Measurements from ENCODE around the gene CFLAR. TPM values are rescaled to one million over a fixed set of nuclear protein-coding genes. Genes with fewer than 3 reads are reported as not detected.
A peak's percentile ranks its signal among the peaks of the same experiment; 100 is the strongest.

CFLAR gene
- 100 to 1,000 TPM in 1 of 2 donors, 10 to 100 TPM in 1; 92.4 to 141 TPM for total RNA-seq

DNA sequence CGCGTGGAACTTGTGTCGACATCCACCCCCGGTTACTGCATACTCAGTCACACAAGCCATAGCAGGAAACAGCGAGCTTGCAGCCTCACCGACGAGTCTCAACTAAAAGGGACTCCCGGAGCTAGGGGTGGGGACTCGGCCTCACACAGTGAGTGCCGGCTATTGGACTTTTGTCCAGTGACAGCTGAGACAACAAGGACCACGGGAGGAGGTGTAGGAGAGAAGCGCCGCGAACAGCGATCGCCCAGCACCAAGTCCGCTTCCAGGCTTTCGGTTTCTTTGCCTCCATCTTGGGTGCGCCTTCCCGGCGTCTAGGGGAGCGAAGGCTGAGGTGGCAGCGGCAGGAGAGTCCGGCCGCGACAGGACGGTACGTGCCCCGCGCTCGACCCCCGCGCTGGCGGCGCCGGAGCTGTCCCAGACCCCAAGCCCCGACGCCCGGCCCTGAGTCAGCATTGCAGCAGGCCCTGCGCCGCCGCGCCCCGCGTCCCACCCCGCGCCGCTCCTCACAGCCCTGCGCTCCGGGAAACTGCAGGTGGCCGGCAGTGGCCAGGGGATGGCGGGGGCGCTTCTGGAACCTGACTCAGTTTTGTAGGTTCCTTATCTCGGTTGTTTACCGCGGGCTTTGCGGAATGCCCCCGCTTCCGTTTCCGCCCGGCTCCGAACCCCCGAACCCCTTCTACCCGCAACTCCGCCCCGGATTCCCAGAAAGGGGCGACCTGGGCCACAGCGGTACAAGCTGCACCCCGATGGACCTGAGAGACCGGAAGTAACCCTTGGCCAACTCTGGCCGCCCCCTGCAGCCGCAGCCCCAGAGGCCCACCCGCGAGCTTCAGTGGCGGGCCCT lies at the start of gene CFLAR:
CFLAR (plus strand) TSS at position 50 of the 844 bp plus-strand sequence. CDS start 13,702 bp downstream, outside the sequence.
- intact Hi-C loops (cut with DNase I) = loop anchor here (5.0 kb wide), 1 partner anchor 41 kb away; no protein-coding TSS in a partner anchor
- peak within 1 kb of the TSS; percentile 90 to 95 for H3K4me3 ChIP-seq
- DNase-seq (ENCODE audit: low spot score) = peak; percentile 71
- H3K36me3 ChIP-seq = no peaks in the 10 kb centered on the region
- peak within 1 kb of the TSS; percentile 99 for H3K27ac ChIP-seq
- H3K9me3 ChIP-seq = no peaks in the 10 kb centered on the region
- TF ChIP-seq CTCF (IDR thresholded peaks at IDR 0.05) (no peak), POLR2AphosphoS5 (IDR thresholded peaks at IDR 0.05) (peak; percentile 69), POLR2A (IDR thresholded peaks at IDR 0.05) (peak; percentile 37)
- WGBS = 1% methylated on average over 57 of the region's 75 CpGs
- no peaks in the 10 kb centered on the region for H3K4me1 ChIP-seq (replicated peaks)
- H3K27me3 ChIP-seq (replicated peaks; ENCODE audit: insufficient read depth) = no peaks in the 10 kb centered on the region

DNA sequence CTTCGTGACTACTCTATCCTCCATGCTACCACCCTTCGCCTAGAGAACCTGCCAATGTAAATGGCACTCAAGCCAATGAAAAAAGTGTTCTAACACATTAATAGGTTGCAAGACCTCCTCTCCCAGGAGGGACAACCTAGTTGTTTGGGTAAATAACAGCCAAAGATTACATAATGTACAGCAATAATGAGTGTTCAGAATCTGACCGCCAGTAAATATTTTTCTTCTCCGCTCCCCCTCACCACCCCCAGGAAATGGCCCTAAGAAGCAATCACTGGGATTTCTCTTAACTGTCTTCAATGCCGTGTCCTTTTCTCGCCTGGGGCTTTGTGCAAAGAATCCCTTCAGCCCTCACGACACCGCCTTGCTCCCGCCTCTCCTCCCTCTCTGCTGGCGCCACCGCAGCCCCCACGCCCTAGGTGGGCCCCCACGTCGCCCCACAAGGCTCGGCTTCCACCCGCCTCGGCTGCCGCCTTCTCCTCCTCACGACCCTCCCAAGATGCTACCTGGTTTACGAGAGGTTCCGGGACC lies 45.0 kb upstream of the CFLAR start:
- peaks cover 5% of the 10 kb centered on the region for H3K4me1 ChIP-seq (replicated peaks)
- TF ChIP-seq POLR2A (IDR thresholded peaks at IDR 0.05) (no peak), CTCF (IDR thresholded peaks at IDR 0.05) (no peak), POLR2AphosphoS5 (IDR thresholded peaks at IDR 0.05) (no peak)

DNA sequence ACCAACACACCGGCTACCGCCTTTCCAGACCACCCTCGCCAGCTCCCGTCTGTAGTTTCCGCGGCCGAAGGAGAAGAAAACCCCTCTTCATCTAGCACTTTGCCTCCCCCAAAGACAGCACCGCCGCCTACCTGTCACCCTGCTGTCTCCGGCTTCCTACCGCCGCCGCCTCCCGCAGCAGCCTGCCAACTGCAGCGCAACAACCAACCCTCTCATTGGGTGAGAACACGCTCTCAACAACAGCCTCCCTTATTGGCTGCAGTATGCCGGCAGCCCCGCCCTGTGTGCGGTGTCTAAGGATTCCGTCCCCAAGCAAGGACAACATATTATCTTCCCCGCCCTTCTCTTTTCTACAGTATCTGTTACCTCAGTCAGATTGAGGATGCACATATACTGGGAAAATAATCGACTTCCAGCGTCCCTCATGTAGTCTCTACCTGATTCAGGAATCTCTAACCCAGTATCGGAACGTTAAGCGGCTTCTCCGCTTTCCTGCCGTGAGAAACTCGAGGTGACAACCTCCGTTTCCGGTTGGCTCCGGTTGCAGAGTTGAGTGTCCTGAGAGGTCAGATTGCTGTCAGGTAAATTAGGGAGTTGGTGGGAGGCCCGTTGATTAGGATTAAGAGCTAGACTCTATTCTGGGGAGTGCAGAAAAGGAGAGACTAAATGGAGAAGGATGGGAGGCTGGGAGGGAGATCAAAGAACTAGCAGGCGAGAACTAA lies 44.3 kb upstream of the CFLAR start, which contains the start of the genes HYCC2 and NDUFB3:
HYCC2 (minus strand) TSS at position 193 of the 722 bp plus-strand sequence. CDS start 47,662 bp downstream, outside the sequence.
NDUFB3 (plus strand) TSS at position 523 of the 722 bp plus-strand sequence. CDS start 6,882 bp downstream, outside the sequence.
- Histone ChIP-seq H3K9me3 (no peaks in the 10 kb centered on the region), H3K4me3 (peak within 1 kb of the TSS; percentile 81 to 90), H3K27ac (peak within 1 kb of the TSS; percentile 84 to 87), H3K36me3 (no peaks in the 10 kb centered on the region), H3K27me3 (replicated peaks; ENCODE audit: insufficient read depth) (no peaks in the 10 kb centered on the region), H3K4me1 (replicated peaks) (peaks cover 5% of the 10 kb centered on the region)
- DNase-seq (ENCODE audit: low spot score) = peak; percentile 90
- intact Hi-C loops (cut with DNase I) = loop anchor here (2.0 kb wide), 1 partner anchor 109 kb away; the partner anchor contains the start of gene ORC2
- TF ChIP-seq POLR2A (IDR thresholded peaks at IDR 0.05) (peak; percentile 64), POLR2AphosphoS5 (IDR thresholded peaks at IDR 0.05) (peak; percentile 95), CTCF (IDR thresholded peaks at IDR 0.05) (peak in 3 of 4 experiments; percentile 44 to 65 (median 61))
- under 1% methylated on average over 34 of the region's 34 CpGs for WGBS

More for the DNA sequence above, 45.0 kb upstream of the CFLAR start:
- Histone ChIP-seq H3K4me3 (peak overlapping the region; percentile 81 to 90), H3K27ac (peak overlapping the region; percentile 84 to 87), H3K27me3 (replicated peaks; ENCODE audit: insufficient read depth) (no peaks in the 10 kb centered on the region), H3K36me3 (no peaks in the 10 kb centered on the region), H3K9me3 (no peaks in the 10 kb centered on the region)
- under 1% methylated on average over 21 of the region's 21 CpGs for WGBS
- intact Hi-C loops (cut with DNase I) = loop anchor here (2.0 kb wide), 1 partner anchor 108 kb away; the partner anchor contains the start of gene ORC2
- DNase-seq (ENCODE audit: low spot score) = peak; percentile 8

GRCh38 chr2:201072201-201072530 lies 43.8 kb upstream of the CFLAR start:
- TF ChIP-seq POLR2AphosphoS5 (IDR thresholded peaks at IDR 0.05) = no peak
- TF ChIP-seq POLR2A (IDR thresholded peaks at IDR 0.05) = no peak
- TF ChIP-seq CTCF (IDR thresholded peaks at IDR 0.05) = no peak
- DNase-seq (ENCODE audit: low spot score) = no peak
- Histone ChIP-seq H3K4me3 (peak overlapping the region; percentile 81 to 90), H3K27ac (peak overlapping the region; percentile 84 to 87), H3K36me3 (no peaks in the 10 kb centered on the region), H3K4me1 (replicated peaks) (peaks cover 5% of the 10 kb centered on the region), H3K27me3 (replicated peaks; ENCODE audit: insufficient read depth) (no peaks in the 10 kb centered on the region), H3K9me3 (no peaks in the 10 kb centered on the region)
- WGBS = 3% methylated on average over 5 of the region's 5 CpGs
- intact Hi-C loops (cut with DNase I) = no loop called here

Data from prostate gland (tissue), 2 donors.